Activated naive CD8-positive, alpha-beta T cell (primary cell): ENCODE measurements around the gene PDE4B.

ENCODE experiments used
- H3K27ac Mint-ChIP-seq: one replicate; pipeline ENCODE4 v1.8.0; 2021; ENCODE audit warnings: mixed read lengths
- H3K27me3 Mint-ChIP-seq: one replicate; pipeline ENCODE4 v1.8.0; 2021; ENCODE audit warnings: mixed read lengths
- H3K36me3 Mint-ChIP-seq: one replicate; pipeline ENCODE4 v1.8.0; 2021; ENCODE audit warnings: mixed read lengths
- H3K4me1 Mint-ChIP-seq: one replicate; pipeline ENCODE4 v1.8.0; 2021; ENCODE audit warnings: low read depth, mixed read lengths
- H3K4me3 Mint-ChIP-seq: one replicate; pipeline ENCODE4 v1.8.0; 2021; ENCODE audit warnings: mild to moderate bottlenecking, mixed read lengths
- H3K9me3 Mint-ChIP-seq: one replicate; pipeline ENCODE4 v1.8.0; 2021; ENCODE audit warnings: low read depth, mixed read lengths

The PDE4B gene

DNA sequence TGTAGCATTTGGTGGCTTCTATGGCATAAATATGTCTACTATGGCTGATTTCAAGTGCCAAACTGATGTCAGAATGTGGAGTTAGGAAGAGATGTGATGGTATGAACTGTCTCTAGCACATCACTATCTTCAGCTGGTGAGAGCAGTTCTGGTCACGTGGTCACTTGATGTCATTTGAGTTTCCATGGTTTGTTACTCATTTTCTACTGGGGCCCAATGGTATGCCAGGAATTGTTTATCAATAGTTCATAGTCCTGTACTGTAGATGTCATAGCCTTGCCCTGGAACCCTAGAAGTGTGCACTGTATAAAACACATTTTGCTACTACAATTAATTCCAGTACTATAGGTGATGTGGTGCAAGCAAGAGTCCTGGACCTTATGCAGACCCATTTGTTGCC lies 153.7 kb downstream of the PDE4B start:
- H3K9me3 Mint-ChIP-seq: no peaks in the 10 kb centered on the region
- no peaks in the 10 kb centered on the region for H3K4me1 Mint-ChIP-seq
- peaks cover 11% of the 10 kb centered on the region for H3K27me3 Mint-ChIP-seq
- H3K4me3 Mint-ChIP-seq: no peak overlapping the region
- no peak overlapping the region for H3K27ac Mint-ChIP-seq
- H3K36me3 Mint-ChIP-seq: no peaks in the 10 kb centered on the region

GRCh38 chr1:65946960-65947359 lies 154.3 kb downstream of the PDE4B start:
- Mint-ChIP-seq H3K4me1 (no peaks in the 10 kb centered on the region), H3K27me3 (peaks cover 11% of the 10 kb centered on the region), H3K4me3 (no peak overlapping the region), H3K27ac (no peak overlapping the region), H3K9me3 (no peaks in the 10 kb centered on the region), H3K36me3 (no peaks in the 10 kb centered on the region)

DNA sequence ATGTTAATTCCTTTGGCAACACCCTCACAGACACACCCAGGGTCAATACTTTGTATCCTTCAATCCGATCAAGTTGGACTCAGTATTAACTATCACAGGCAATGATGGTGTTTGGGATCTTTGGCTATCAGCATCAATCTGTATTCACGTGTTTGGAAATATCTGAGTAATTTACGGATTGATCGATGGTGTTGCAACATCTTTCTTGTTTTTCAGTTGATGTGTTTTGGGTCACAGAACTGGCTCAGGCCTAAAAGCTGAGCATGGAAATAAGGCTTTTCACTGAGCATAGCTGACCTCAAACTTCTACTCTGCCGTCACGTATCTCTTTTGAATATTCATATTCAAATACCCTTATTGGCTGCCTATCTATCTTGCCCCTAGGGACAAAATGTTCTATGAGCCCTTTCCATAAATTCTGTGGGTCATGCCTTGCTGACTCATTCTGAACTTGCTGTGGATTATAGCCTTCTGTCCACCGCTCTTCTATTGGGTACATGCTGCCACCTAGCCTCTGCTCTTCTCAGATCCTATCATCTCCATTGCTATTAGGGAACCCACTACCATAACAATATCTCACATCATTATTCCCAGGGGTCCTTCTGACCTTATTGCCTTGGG lies 156.0 kb downstream of the PDE4B start:
- peaks cover 6% of the 10 kb centered on the region for H3K27me3 Mint-ChIP-seq
- no peaks in the 10 kb centered on the region for H3K9me3 Mint-ChIP-seq
- no peaks in the 10 kb centered on the region for H3K36me3 Mint-ChIP-seq

DNA sequence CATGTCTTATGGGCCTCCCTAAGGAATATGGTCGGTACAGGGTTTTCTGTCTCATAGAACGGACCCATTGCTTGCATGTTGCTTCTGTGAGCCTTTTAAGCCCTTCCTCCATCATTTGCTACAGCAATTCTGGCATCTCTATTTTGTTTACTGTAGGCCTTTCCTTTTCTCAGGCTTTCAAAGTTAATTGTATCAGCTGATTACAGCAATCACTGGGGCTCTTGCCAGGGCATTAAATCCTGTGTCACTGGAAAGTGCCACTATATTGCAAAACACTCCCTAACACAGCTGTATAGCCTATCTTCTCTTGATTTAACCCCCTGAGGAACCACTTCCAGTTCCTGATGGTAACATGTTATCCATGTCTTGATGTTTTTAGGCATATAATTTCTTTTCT lies 156.5 kb downstream of the PDE4B start:
- Mint-ChIP-seq H3K27ac (no peak overlapping the region), H3K27me3 (peaks cover 3% of the 10 kb centered on the region), H3K4me1 (peaks cover 4% of the 10 kb centered on the region), H3K9me3 (no peaks in the 10 kb centered on the region), H3K4me3 (no peak overlapping the region), H3K36me3 (no peaks in the 10 kb centered on the region)

More for the DNA sequence above, 156.0 kb downstream of the PDE4B start:
- H3K27ac Mint-ChIP-seq: no peak overlapping the region
- peaks cover 4% of the 10 kb centered on the region for H3K4me1 Mint-ChIP-seq
- no peak overlapping the region for H3K4me3 Mint-ChIP-seq

GRCh38 chr1:65949933-65950332 lies 157.2 kb downstream of the PDE4B start:
- Mint-ChIP-seq H3K9me3 (no peaks in the 10 kb centered on the region), H3K27me3 (peaks cover 1% of the 10 kb centered on the region), H3K27ac (no peak overlapping the region), H3K36me3 (no peaks in the 10 kb centered on the region), H3K4me1 (peaks cover 4% of the 10 kb centered on the region), H3K4me3 (no peak overlapping the region)

DNA sequence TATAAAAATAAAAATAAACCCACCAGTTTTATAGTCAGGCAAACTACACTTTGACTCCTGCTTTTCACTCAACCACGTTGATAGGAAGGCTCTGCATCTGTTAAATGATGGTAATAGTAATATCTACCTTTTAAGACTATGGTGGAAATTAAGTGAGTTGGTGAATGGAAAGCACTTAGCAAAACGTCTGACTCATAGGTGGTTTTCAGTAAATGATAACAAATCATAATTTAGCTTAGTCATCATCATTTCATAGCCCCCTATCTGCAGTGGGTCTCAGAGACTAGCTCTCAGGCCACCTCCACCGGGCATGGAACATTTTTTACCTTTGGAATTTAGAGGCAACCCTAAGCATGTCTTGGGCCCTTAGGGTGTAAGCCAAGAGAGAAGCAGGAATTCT lies 160.0 kb downstream of the PDE4B start:
- Mint-ChIP-seq H3K36me3 (no peaks in the 10 kb centered on the region), H3K27me3 (no peaks in the 10 kb centered on the region), H3K9me3 (no peaks in the 10 kb centered on the region), H3K4me3 (no peak overlapping the region), H3K4me1 (peaks cover 4% of the 10 kb centered on the region), H3K27ac (peak overlapping the region; percentile 23)

GRCh38 chr1:65953170-65953569 lies 160.5 kb downstream of the PDE4B start:
- H3K4me3 Mint-ChIP-seq: no peak overlapping the region
- H3K9me3 Mint-ChIP-seq: no peaks in the 10 kb centered on the region
- H3K27ac Mint-ChIP-seq: no peak overlapping the region
- H3K4me1 Mint-ChIP-seq: peaks cover 4% of the 10 kb centered on the region
- no peaks in the 10 kb centered on the region for H3K27me3 Mint-ChIP-seq
- no peaks in the 10 kb centered on the region for H3K36me3 Mint-ChIP-seq

- Mint-ChIP-seq H3K27ac (no peak overlapping the region), H3K27me3 (no peaks in the 10 kb centered on the region), H3K4me1 (peaks cover 4% of the 10 kb centered on the region), H3K36me3 (no peaks in the 10 kb centered on the region), H3K4me3 (no peak overlapping the region), H3K9me3 (no peaks in the 10 kb centered on the region)
Observed at GRCh38 chr1:65955071-65955470, 162.4 kb downstream of the PDE4B start.

DNA sequence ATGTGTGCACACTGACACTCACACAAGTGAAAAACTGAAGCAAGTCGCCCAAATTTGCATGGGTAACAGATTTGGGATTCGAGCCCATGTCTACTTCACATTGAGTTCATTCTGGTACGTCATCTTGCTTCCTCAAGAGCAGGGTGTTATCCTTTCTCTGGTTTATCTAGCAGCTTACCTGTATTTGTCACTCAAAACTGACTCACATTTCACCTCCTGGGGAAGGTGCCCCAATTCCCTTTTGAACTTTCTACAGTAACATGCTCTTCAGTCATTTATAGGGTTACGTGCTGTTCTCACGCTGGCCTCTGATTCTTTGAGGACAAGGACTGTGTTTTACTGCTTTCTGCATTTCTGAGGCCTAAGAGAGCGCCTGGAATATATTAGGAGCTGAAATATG lies 162.8 kb downstream of the PDE4B start:
- Mint-ChIP-seq H3K27me3 (no peaks in the 10 kb centered on the region), H3K9me3 (no peaks in the 10 kb centered on the region), H3K4me1 (peaks cover 4% of the 10 kb centered on the region), H3K27ac (no peak overlapping the region), H3K36me3 (no peaks in the 10 kb centered on the region), H3K4me3 (no peak overlapping the region)

DNA sequence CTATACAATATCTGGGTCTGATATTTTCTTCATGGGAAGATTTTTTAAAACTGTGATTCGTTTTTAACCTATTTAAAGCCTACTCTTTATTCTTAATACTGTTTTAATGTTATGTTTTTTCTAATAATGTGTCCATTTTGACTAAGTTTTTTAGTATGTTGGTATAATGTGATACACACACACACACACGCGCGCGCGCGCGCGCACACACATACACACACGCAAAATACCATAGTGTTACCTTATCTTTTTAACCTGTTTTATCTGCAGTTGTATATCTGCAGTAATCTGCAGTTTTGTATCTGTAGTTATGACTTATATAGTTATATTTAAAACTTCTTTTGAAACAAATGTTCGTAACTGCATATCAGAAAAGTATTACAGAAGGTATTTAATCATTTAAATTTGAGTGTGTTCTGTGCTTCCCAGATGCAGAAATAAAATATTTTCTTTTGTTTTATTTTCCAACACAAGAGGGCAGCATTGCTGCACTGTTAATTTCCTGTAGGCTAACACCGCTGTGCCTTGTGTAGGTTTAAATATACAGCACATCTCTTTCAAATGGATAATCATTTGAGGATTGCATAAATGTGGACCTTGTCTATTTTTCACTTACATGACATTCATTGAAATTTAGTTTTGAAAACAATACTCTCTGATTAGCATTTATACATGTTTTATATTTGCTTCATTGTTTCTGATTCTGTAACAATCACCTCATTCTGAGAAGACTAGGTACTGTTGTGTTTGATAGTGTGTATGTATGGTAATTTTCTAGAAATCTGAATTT lies 166.1 kb downstream of the PDE4B start:
- H3K4me1 Mint-ChIP-seq: no peaks in the 10 kb centered on the region
- no peaks in the 10 kb centered on the region for H3K9me3 Mint-ChIP-seq
- H3K27me3 Mint-ChIP-seq: no peaks in the 10 kb centered on the region
- no peak overlapping the region for H3K27ac Mint-ChIP-seq
- H3K36me3 Mint-ChIP-seq: no peaks in the 10 kb centered on the region
- H3K4me3 Mint-ChIP-seq: no peak overlapping the region

- Mint-ChIP-seq H3K36me3 (no peaks in the 10 kb centered on the region), H3K4me1 (no peaks in the 10 kb centered on the region), H3K4me3 (no peak overlapping the region), H3K27me3 (no peaks in the 10 kb centered on the region), H3K9me3 (no peaks in the 10 kb centered on the region), H3K27ac (no peak overlapping the region)
Observed at GRCh38 chr1:65959896-65960567, 167.3 kb downstream of the PDE4B start.

GRCh38 chr1:65963156-65963888 lies 170.6 kb downstream of the PDE4B start:
- H3K27ac Mint-ChIP-seq: no peak overlapping the region
- no peaks in the 10 kb centered on the region for H3K27me3 Mint-ChIP-seq
- no peaks in the 10 kb centered on the region for H3K4me1 Mint-ChIP-seq
- H3K9me3 Mint-ChIP-seq: no peaks in the 10 kb centered on the region
- H3K4me3 Mint-ChIP-seq: no peak overlapping the region
- no peaks in the 10 kb centered on the region for H3K36me3 Mint-ChIP-seq

DNA sequence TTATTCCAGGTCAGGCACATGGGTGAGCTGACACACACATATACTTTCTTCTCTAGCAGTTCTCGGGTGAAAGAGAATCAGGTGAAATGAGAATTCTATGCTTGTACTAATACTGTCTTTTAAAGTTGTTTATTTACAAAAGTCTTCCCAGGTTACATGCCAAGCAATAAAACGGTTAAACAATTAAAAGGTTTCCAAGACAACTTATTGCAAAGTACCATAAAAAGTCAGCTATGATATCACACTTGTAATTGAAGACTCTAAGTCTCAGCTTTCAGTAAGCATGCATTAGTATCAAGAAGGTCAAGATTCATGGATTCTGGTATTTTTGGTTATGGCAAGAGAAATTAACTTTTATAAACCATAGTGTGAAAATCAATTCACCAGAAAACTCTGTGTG lies 171.4 kb downstream of the PDE4B start:
- no peaks in the 10 kb centered on the region for H3K27me3 Mint-ChIP-seq
- no peaks in the 10 kb centered on the region for H3K36me3 Mint-ChIP-seq
- H3K27ac Mint-ChIP-seq: no peak overlapping the region
- H3K4me3 Mint-ChIP-seq: no peak overlapping the region
- H3K9me3 Mint-ChIP-seq: no peaks in the 10 kb centered on the region
- no peaks in the 10 kb centered on the region for H3K4me1 Mint-ChIP-seq

DNA sequence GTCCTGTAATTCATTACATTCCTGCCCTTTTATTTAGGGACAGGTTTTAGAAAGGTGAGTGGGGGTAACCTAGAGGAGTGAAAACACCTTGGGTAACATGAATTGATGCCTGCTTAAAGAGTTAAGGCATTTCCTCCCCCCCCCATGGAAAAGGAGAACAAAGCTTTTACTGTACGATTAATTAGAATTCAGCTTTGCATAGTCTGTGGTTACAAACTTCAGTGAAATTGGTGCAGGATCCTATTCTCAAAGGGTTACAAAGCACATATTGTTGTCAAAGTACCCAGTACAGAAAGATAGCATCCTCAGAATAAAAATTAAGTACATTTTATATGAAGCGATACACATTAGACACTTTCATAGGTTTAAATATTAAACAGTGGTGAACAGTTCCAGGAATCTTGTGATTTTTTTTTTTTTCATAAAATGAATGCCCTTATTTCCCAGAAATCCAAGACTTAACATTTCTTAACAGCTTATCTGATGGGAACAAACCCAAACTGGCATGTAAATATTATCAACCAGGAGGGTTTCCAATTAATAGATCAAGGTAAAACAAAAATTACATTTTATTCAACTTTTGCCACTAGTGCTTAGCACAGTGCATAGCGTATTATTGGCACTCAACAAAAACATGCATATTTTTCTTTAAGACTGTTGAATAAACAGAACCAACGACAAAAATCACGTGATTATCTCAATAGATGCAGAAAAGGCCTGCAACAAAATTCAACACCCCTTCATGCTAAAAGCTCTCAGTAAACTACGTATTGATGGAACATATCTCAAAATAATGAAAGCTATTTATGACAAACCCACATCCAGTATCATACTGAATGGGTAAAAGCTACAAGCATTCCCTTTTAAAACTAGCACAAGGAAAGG lies 172.7 kb downstream of the PDE4B start:
- Mint-ChIP-seq H3K4me3 (no peak overlapping the region), H3K36me3 (no peaks in the 10 kb centered on the region), H3K4me1 (no peaks in the 10 kb centered on the region), H3K9me3 (no peaks in the 10 kb centered on the region), H3K27me3 (no peaks in the 10 kb centered on the region), H3K27ac (no peak overlapping the region)
